ENCODE data around the gene PACSIN1. TPM values are rescaled to one million over a fixed set of nuclear protein-coding genes. Genes with fewer than 3 reads are reported as not detected.

Gene PACSIN1
- total and polyA plus RNA-seq, 8 donors, result 0.09 to 0.51 (median 0.25) TPM; not detected in 1

GRCh38 chr6:34457382-34457741, 8.5 kb upstream of the PACSIN1 start:
- ATAC-seq (no peak), DNase-seq (no peak)
- Histone ChIP-seq H3K27me3 (no peaks in the 10 kb centered on the region), H3K36me3 (no peaks in the 10 kb centered on the region), H3K27ac (no peak overlapping the region), H3K9me3 (no peaks in the 10 kb centered on the region), H3K4me1 (no peaks in the 10 kb centered on the region), H3K4me3 (no peak overlapping the region)
- TF ChIP-seq CTCF (IDR thresholded peaks at IDR 0.05), result no peak
- intact Hi-C loops (cut with DNase I), result no loop called here

GRCh38 chr6:34457742-34458735, 7.8 kb upstream of the PACSIN1 start:
- Histone ChIP-seq H3K36me3 (no peaks in the 10 kb centered on the region), H3K4me3 (no peak overlapping the region), H3K4me1 (no peaks in the 10 kb centered on the region), H3K27ac (no peak overlapping the region), H3K9me3 (no peaks in the 10 kb centered on the region), H3K27me3 (no peaks in the 10 kb centered on the region)
- ATAC-seq (no peak), DNase-seq (no peak)
- intact Hi-C loops (cut with DNase I), result no loop called here
- TF ChIP-seq CTCF (IDR thresholded peaks at IDR 0.05), result no peak

GRCh38 chr6:34459899-34460593, 5.8 kb upstream of the PACSIN1 start:
- H3K27ac ChIP-seq, result no peak overlapping the region
- no peak overlapping the region for H3K4me3 ChIP-seq
- ATAC-seq (peak; percentile 94), DNase-seq (peak in 1 of 4 donors; percentile 41)
- peak; percentile 64 to 68 for TF ChIP-seq CTCF (IDR thresholded peaks at IDR 0.05)
- H3K27me3 ChIP-seq, result peaks cover 1 to 17% of the 10 kb centered on the region in 2 donors
- no peaks in the 10 kb centered on the region for H3K9me3 ChIP-seq
- intact Hi-C loops (cut with DNase I), result no loop called here
- no peaks in the 10 kb centered on the region for H3K36me3 ChIP-seq
- H3K4me1 ChIP-seq, result no peaks in the 10 kb centered on the region

- DNase-seq, result no peak
- intact Hi-C loops (cut with DNase I), result no loop called here
- H3K9me3 ChIP-seq, result no peaks in the 10 kb centered on the region
- TF ChIP-seq CTCF (IDR thresholded peaks at IDR 0.05), result no peak
- H3K4me3 ChIP-seq, result no peak overlapping the region
- no peak for ATAC-seq
- no peak overlapping the region for H3K27ac ChIP-seq
- peaks cover 7 to 8% of the 10 kb centered on the region in 2 donors for H3K4me1 ChIP-seq
- no peaks in the 10 kb centered on the region for H3K36me3 ChIP-seq
- H3K27me3 ChIP-seq, result peaks cover 10 to 26% of the 10 kb centered on the region in 2 donors
Observed at GRCh38 chr6:34460796-34461507, 4.9 kb upstream of the PACSIN1 start.

Data from left lung (tissue), 10 donors.